Central memory CD4-positive, alpha-beta T cell (primary cell): Measurements from ENCODE around the gene TRIM16.
"Not testable (repeated sequence)": the region's sequence is repeated elsewhere in the genome, so short reads cannot be mapped to it uniquely, and the experiment has no call there.

ENCODE experiments used
- DNase-seq: peaks from one replicate; pipeline ENCODE4 v3.0.0; 2022

Gene TRIM16

GRCh38 chr17:15613111-15613510, 71.0 kb downstream of the TRIM16 start:
- not testable (repeated sequence) for DNase-seq

GRCh38 chr17:15592960-15593359, 91.2 kb downstream of the TRIM16 start:
- DNase-seq: not testable (repeated sequence)

GRCh38 chr17:15591986-15592385, 92.1 kb downstream of the TRIM16 start:
- DNase-seq: not testable (repeated sequence)

- not testable (repeated sequence) for DNase-seq
Observed at GRCh38 chr17:15590844-15591243, 93.3 kb downstream of the TRIM16 start.

- peak; percentile 1 for DNase-seq
Observed at GRCh38 chr17:15589544-15590536, 94.3 kb downstream of the TRIM16 start.

GRCh38 chr17:15588017-15588416, 96.1 kb downstream of the TRIM16 start:
- not testable (repeated sequence) for DNase-seq

GRCh38 chr17:15583313-15583712, 100.8 kb downstream of the TRIM16 start:
- DNase-seq: not testable (repeated sequence)

GRCh38 chr17:15581462-15581861, 102.6 kb downstream of the TRIM16 start:
- not testable (repeated sequence) for DNase-seq
